SU-DHL-6 (cell line): ENCODE data around the gene KCNIP3.

ENCODE experiments used
- H2AFZ ChIP-seq: fragments of 200-600 bp; sonication (generic); 2 replicates; pipeline ENCODE4 v1.6.1; 2014; ENCODE audit warnings: low read depth, mild to moderate bottlenecking, moderate library complexity, mixed read lengths, antibody characterized with exemption, low read length; ENCODE audit not compliant: severe bottlenecking
- H3F3A ChIP-seq: fragments of 200-600 bp; shearing (Covaris generic); 2 replicates; pipeline ENCODE4 v1.6.0; 2016; ENCODE audit warnings: antibody characterized with exemption, mild to moderate bottlenecking; ENCODE audit not compliant: insufficient read depth
- H3K27ac ChIP-seq: fragments of 200-600 bp; sonication (generic); 2 replicates; pipeline ENCODE4 v1.5.1; 2016; ENCODE audit warnings: low read depth, mild to moderate bottlenecking, low read length, moderate library complexity, mixed read lengths
- H3K27me3 ChIP-seq: fragments of 200-600 bp; sonication (generic), shearing (Covaris generic); 2 replicates; pipeline ENCODE4 v1.6.0; 2014; ENCODE audit warnings: mild to moderate bottlenecking, low read length
- H3K36me3 ChIP-seq: fragments of 200-600 bp; sonication (generic); 2 replicates; pipeline ENCODE4 v1.6.1; 2014; ENCODE audit warnings: mild to moderate bottlenecking, low read length, mixed read lengths
- H3K4me2 ChIP-seq: fragments of 300-600, 200-600 bp; shearing (Covaris generic), sonication (generic); 2 replicates; pipeline ENCODE4 v1.6.0; 2014; ENCODE audit warnings: low read length, low read depth, mild to moderate bottlenecking; ENCODE audit not compliant: poor library complexity, severe bottlenecking
- H3K4me3 ChIP-seq: fragments of 200-600 bp; sonication (generic); 2 replicates; pipeline ENCODE4 v1.5.1; 2014; ENCODE audit warnings: antibody characterized with exemption, low read length, mild to moderate bottlenecking, mixed read lengths; ENCODE audit not compliant: insufficient read depth, poor library complexity, severe bottlenecking
- H3K79me2 ChIP-seq: fragments of 200-600 bp; sonication (generic); 2 replicates; pipeline ENCODE4 v1.6.1; 2014; ENCODE audit warnings: mild to moderate bottlenecking, low read length, moderate library complexity; ENCODE audit not compliant: insufficient read depth
- H3K9ac ChIP-seq: fragments of 200-600 bp; sonication (generic); 2 replicates; pipeline ENCODE4 v1.7.0; 2014; ENCODE audit warnings: mild to moderate bottlenecking, low read length
- H3K9me2 ChIP-seq: fragments of 200-600 bp; sonication (generic); replicated peaks from 2 replicates; pipeline ENCODE4 v1.6.1; 2014; ENCODE audit warnings: low read length; ENCODE audit not compliant: insufficient read depth
- H3K9me3 ChIP-seq: fragments of 200-600 bp; sonication (generic); 2 replicates; pipeline ENCODE4 v1.6.1; 2014; ENCODE audit warnings: low read length, mixed read lengths; ENCODE audit not compliant: insufficient read depth
- H4K20me1 ChIP-seq: fragments of 200-600 bp; sonication (generic); 2 replicates; pipeline ENCODE4 v1.6.1; 2014; ENCODE audit warnings: low read depth, mild to moderate bottlenecking, antibody characterized with exemption, low read length, moderate library complexity, mixed read lengths
- CTCF ChIP-seq: fragments of 200-600 bp; sonication (generic); IDR thresholded peaks from one replicate; pipeline ENCODE4 v1.5.1; 2017; ENCODE audit warnings: antibody characterized with exemption, mild to moderate bottlenecking, low read length, moderate library complexity; ENCODE audit not compliant: insufficient read depth, poor library complexity, severe bottlenecking
- EZH2phosphoT487 ChIP-seq: fragments of 200-600 bp; sonication (generic), shearing (Covaris generic); conservative IDR thresholded peaks from 2 replicates; pipeline ENCODE4 v1.6.1; 2018; ENCODE audit warnings: mild to moderate bottlenecking, antibody characterized with exemption, low read length, moderate library complexity, mixed read lengths

Gene KCNIP3

DNA sequence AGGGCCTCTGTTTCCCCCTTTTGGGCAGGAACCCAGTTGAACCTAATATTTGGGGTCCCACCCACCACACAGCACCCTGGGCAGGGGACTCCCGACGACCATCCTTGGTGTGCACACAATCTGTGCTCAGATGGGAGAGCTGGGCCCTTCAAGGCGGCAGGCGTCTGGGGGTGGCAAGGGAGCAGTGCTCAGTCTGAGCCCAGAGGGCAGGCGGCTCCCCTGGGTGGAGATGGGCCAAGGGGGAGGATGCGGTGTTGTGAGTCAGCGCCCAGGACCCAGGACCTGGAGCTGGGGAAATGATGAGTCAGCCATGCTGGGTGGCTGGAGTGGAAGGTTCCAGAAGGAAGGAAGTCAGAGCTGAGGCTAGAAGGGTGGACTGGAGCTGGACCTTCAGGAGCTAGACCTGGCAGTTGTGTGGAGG is 19.1 kb upstream of the KCNIP3 start:
- no peaks in the 10 kb centered on the region for H3K9me3 ChIP-seq
- no peak overlapping the region for H3K27ac ChIP-seq
- no peak overlapping the region for H3K4me3 ChIP-seq
- no peak overlapping the region for H3K4me2 ChIP-seq
- H2AFZ ChIP-seq = no peak overlapping the region
- H3K9me2 ChIP-seq = no peaks in the 10 kb centered on the region
- H3F3A ChIP-seq = no peaks in the 10 kb centered on the region
- H4K20me1 ChIP-seq = no peaks in the 10 kb centered on the region
- no peaks in the 10 kb centered on the region for H3K79me2 ChIP-seq
- TF ChIP-seq EZH2phosphoT487 (no peak), CTCF (no peak)
- H3K9ac ChIP-seq = no peak overlapping the region
- no peaks in the 10 kb centered on the region for H3K36me3 ChIP-seq
- H3K27me3 ChIP-seq = no peaks in the 10 kb centered on the region

DNA sequence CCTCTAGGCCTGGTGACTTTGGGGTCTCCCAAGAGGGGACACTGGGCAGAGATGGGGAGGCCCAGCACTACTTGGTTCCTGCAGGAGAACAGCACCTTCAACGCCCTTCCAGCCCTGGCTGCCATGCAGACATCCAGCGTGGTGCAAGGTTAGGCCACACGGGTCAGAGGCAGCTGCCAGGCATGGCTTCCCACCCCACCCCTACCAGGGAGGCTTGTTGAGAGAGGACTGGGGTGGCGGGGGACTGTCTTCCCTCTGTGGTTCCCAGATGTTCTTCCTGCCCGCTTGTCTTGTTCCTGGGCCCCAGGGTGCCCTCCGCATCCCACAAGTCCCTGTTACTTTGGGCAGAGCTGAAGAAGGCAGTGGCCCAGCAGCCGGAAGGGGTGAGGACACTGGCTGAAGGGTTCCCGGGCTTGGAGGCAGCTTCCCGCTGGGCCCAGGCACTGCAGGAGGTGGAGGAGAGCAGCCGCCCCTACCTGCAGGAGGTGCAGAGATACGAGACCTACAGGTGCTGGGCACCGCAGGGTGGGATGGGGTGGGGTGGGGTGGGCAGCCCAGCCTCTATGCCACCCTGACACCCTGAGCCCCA is 18.4 kb upstream of the KCNIP3 start:
- Histone ChIP-seq H3K4me2 (no peak overlapping the region), H3K4me3 (no peak overlapping the region), H3K9ac (no peak overlapping the region), H3F3A (no peaks in the 10 kb centered on the region), H4K20me1 (no peaks in the 10 kb centered on the region), H3K79me2 (no peaks in the 10 kb centered on the region), H3K36me3 (no peaks in the 10 kb centered on the region), H3K27me3 (no peaks in the 10 kb centered on the region), H3K9me3 (no peaks in the 10 kb centered on the region), H3K27ac (no peak overlapping the region), H3K9me2 (no peaks in the 10 kb centered on the region), H2AFZ (no peak overlapping the region)
- TF ChIP-seq EZH2phosphoT487 (no peak), CTCF (no peak)

DNA sequence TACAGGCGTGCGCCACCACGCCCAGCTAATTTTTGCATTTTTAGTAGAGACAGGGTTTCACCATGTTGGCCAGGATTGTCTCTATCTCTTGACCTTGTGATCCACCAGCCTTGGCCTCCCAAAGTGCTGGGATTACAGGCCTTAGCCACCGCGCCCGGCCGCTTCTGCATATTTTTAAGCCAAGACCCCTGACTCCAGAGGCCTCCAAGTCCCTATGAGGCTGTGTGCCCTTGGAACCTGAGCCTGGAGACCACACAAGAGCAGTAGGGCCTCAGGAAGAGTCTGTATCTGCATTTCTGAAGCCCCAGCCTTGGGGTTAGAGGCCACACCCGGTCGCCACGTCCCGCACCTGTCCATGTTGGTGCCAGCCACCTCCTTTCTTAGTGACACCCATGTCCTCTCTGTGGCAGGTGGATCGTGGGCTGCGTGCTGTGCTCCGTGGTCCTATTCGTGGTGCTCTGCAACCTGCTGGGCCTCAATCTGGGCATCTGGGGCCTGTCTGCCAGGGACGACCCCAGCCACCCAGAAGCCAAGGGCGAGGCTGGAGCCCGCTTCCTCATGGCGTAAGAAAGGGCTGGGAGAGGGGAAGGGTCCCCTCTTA is 17.6 kb upstream of the KCNIP3 start:
- H3K36me3 ChIP-seq = no peaks in the 10 kb centered on the region
- TF ChIP-seq CTCF = no peak
- TF ChIP-seq EZH2phosphoT487 = no peak
- H3K9me3 ChIP-seq = no peaks in the 10 kb centered on the region
- H2AFZ ChIP-seq = no peak overlapping the region
- H4K20me1 ChIP-seq = no peaks in the 10 kb centered on the region
- no peaks in the 10 kb centered on the region for H3K9me2 ChIP-seq
- H3K27me3 ChIP-seq = no peaks in the 10 kb centered on the region
- no peaks in the 10 kb centered on the region for H3K79me2 ChIP-seq
- H3F3A ChIP-seq = no peaks in the 10 kb centered on the region
- H3K4me3 ChIP-seq = no peak overlapping the region
- H3K9ac ChIP-seq = no peak overlapping the region
- H3K4me2 ChIP-seq = no peak overlapping the region
- no peak overlapping the region for H3K27ac ChIP-seq
